Subcutaneous adipose tissue (tissue), 4 donors: ENCODE data around the gene GPX4. TPM values are rescaled to one million over a fixed set of nuclear protein-coding genes. Genes with fewer than 3 reads are reported as not detected.

Experiments used
- total RNA-seq, 4 donors: library from RNA; depleted of rRNA; stranded (reverse); fragments of >200 nt; gene quantifications; one replicate each; pipeline ENCODE4 v1.1.0, GENCODE V29; 2016
- TF ChIP-seq, protein P1 (sequence below): fragments of 450-650 bp; IDR thresholded peaks from one replicate; pipeline ENCODE4 v1.5.1; 2016; ENCODE audit warnings: low read depth, mild to moderate bottlenecking, control low read depth, antibody characterized with exemption, moderate library complexity

Gene GPX4
- total RNA-seq, 4 donors from 2014 or later = 1,089 to 2,299 (median 1,463) TPM

DNA sequence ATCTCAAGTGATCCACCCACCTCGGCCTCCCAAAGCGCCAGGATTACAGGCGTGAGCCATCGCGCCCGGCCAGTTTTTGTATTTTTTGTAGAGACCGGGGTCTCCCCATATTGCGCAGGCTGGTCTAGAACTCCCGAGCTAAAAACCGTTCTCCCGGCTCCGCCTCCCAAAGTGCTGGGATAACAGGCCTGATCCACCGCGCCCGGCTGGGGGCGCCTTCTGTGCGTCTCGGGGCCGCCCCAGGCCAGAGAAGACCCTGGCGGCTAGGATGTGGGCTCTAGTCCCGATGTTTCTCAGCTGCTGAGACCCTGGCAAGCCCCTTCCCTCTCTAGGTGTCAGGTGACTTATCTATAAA is 33.2 kb upstream of the GPX4 start:
- TF ChIP-seq, protein P1, sequence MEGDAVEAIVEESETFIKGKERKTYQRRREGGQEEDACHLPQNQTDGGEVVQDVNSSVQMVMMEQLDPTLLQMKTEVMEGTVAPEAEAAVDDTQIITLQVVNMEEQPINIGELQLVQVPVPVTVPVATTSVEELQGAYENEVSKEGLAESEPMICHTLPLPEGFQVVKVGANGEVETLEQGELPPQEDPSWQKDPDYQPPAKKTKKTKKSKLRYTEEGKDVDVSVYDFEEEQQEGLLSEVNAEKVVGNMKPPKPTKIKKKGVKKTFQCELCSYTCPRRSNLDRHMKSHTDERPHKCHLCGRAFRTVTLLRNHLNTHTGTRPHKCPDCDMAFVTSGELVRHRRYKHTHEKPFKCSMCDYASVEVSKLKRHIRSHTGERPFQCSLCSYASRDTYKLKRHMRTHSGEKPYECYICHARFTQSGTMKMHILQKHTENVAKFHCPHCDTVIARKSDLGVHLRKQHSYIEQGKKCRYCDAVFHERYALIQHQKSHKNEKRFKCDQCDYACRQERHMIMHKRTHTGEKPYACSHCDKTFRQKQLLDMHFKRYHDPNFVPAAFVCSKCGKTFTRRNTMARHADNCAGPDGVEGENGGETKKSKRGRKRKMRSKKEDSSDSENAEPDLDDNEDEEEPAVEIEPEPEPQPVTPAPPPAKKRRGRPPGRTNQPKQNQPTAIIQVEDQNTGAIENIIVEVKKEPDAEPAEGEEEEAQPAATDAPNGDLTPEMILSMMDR = no peak

GRCh38 chr19:1070931-1071791 is 32.6 kb upstream of the GPX4 start:
- TF ChIP-seq, protein P1 = no peak

GRCh38 chr19:1072371-1073015 is 31.3 kb upstream of the GPX4 start:
- TF ChIP-seq, protein P1 = no peak

DNA sequence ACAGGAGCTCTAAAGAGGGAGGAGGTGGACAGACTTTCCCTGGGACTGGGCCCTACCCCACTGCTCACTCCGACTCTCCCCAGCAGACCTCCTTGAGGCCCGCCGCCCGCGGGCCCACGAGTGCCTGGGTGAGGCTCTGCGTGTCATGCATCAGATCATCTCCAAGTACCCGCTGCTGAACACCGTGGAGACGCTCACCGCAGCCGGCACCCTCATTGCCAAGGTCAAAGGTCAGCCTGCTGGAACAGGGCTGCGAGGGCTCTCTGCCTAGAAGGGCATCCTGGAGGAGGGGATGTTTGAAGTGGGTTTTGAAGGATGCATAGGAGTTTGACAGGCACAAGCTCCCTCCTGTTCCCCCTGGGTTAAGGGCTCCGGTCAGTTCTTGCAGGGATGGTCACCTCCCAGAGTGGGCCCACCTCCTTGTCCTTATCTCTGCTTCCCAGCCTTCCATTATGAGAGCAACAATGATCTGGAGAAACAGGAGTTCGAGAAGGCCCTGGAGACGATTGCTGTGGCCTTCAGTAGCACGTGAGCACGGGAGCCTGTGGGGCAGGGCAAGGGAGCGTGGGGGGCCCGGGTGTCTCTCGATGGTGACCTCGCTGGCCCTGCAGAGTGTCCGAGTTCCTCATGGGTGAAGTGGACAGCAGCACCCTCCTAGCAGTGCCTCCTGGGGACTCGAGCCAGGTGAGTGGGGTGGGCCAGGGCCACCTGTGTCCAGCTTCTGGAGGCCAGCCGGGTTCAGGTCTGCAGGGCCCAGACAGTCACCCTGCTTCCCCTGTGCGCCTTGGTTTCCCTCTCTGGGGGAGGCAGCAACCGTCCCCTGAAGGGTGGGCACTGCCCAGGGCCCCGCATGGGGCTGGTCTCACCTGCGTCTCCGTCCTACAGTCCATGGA is 30.5 kb upstream of the GPX4 start:
- TF ChIP-seq, protein P1 = no peak

DNA sequence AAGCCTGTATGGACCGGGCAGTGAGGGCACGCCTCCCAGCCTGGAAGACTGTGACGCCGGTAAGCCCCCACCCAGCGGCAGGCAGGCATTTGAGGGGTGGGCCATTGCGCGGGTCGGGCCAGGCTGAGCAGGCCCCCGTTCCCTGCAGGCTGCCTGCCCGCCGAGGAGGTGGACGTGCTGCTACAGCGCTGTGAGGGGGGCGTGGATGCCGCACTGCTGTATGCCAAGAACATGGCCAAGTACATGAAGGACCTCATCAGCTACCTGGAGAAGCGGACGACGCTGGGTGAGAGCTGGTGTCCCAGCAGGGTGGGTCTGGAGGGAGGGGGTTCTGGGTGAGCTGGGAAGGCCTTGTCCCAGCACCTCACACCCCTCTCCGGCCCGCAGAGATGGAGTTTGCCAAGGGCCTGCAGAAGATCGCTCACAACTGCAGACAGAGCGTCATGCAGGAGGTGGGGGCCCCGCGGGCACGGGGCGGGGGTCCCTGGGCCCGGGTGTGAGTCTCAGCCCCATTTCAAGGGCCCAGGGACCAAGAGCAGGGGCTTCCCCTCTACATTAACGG is 29.8 kb upstream of the GPX4 start:
- TF ChIP-seq, protein P1 = no peak

- TF ChIP-seq, protein P1 = no peak
Observed at GRCh38 chr19:1074544-1075283, 29.1 kb upstream of the GPX4 start.
